WTC11 (cell line): ENCODE data around the gene PCDHGA8. TPM values are rescaled to one million over a fixed set of nuclear protein-coding genes. Genes with fewer than 3 reads are reported as not detected.
"Not testable (repeated sequence)": the region's sequence is repeated elsewhere in the genome, so short reads cannot be mapped to it uniquely, and the experiment has no call there.

Source experiments
- ATAC-seq: fragments of 200-7000 bp; cut with Tn5 transposase; 2 replicates; pipeline ENCODE4 v1.10.0; 2021; ENCODE audit warnings: mild to moderate bottlenecking, moderate library complexity
- CTCF ChIA-PET: fragments of 300-600 bp; sonication (Branson Sonifier 250); formaldehyde crosslinking; loops from one replicate; lab custom pipeline; 2021; ENCODE audit warnings: antibody characterized with exemption; lab: Charles Lee
- POLR2A ChIA-PET: fragments of 350-600 bp; sonication (Branson Sonifier 250); formaldehyde crosslinking; loops from one replicate; lab custom pipeline; 2021; ENCODE audit warnings: antibody characterized with exemption; lab: Charles Lee
- DNase-seq: peaks from one replicate; pipeline ENCODE4 v3.0.0; 2021; ENCODE audit warnings: low spot score
- H3K27ac Mint-ChIP-seq: 2 replicates; pipeline ENCODE4 v1.8.0; 2021; ENCODE audit warnings: mixed read lengths
- H3K27me3 Mint-ChIP-seq: 2 replicates; pipeline ENCODE4 v1.8.0; 2021; ENCODE audit warnings: low read depth, mild to moderate bottlenecking, moderate library complexity, mixed read lengths
- H3K36me3 Mint-ChIP-seq: 2 replicates; pipeline ENCODE4 v1.8.0; 2021; ENCODE audit warnings: mixed read lengths
- H3K4me1 Mint-ChIP-seq: 2 replicates; pipeline ENCODE4 v1.8.0; 2022; ENCODE audit warnings: mixed read lengths
- H3K4me3 Mint-ChIP-seq: 2 replicates; pipeline ENCODE4 v1.8.0; 2021; ENCODE audit warnings: mild to moderate bottlenecking, moderate library complexity, mixed read lengths
- H3K9me3 Mint-ChIP-seq: 2 replicates; pipeline ENCODE4 v1.8.0; 2021; ENCODE audit warnings: mixed read lengths
- AR ChIP-seq: fragments of 250-450 bp; sonication (Bioruptor Pico); IDR thresholded peaks from 2 replicates; pipeline ENCODE4 v1.9.0; 2021; ENCODE audit warnings: mild to moderate bottlenecking
- ATF2 ChIP-seq: sonication (generic); formaldehyde crosslinking; IDR thresholded peaks from 2 replicates; pipeline ENCODE4 v1.8.1; 2022; ENCODE audit warnings: low read depth, missing genetic modification reagents, borderline replicate concordance
- CTCF ChIP-seq: fragments of 200-600 bp; IDR thresholded peaks from 2 replicates; pipeline ENCODE4 v1.8.0; 2022; ENCODE audit warnings: antibody characterized with exemption
- JUN ChIP-seq: sonication (generic); formaldehyde crosslinking; IDR thresholded peaks from 2 replicates; pipeline ENCODE4 v1.8.0; 2023; ENCODE audit warnings: mild to moderate bottlenecking, missing genetic modification reagents
- NFATC4 ChIP-seq: fragments of 250-450 bp; sonication (Bioruptor Pico); IDR thresholded peaks from 2 replicates; pipeline ENCODE4 v1.9.0; 2021; ENCODE audit warnings: mild to moderate bottlenecking
- NFE2L1 ChIP-seq: sonication (generic); formaldehyde crosslinking; IDR thresholded peaks from 2 replicates; pipeline ENCODE4 v1.8.1; 2023; ENCODE audit warnings: missing genetic modification reagents
- NR1H2 ChIP-seq: sonication (generic); formaldehyde crosslinking; IDR thresholded peaks from 2 replicates; pipeline ENCODE4 v1.9.0; 2021; ENCODE audit warnings: mild to moderate bottlenecking, moderate library complexity, missing genetic modification reagents
- NR3C1 ChIP-seq: sonication (generic); formaldehyde crosslinking; conservative IDR thresholded peaks from 2 replicates; pipeline ENCODE4 v1.8.1; 2023; ENCODE audit warnings: low read depth, mild to moderate bottlenecking, missing genetic modification reagents
- ZMAT4 ChIP-seq: fragments of 250-450 bp; sonication (Bioruptor Pico); IDR thresholded peaks from 2 replicates; pipeline ENCODE4 v1.9.0; 2021; ENCODE audit warnings: mild to moderate bottlenecking
- ZNF512 ChIP-seq: sonication (generic); formaldehyde crosslinking; IDR thresholded peaks from 2 replicates; pipeline ENCODE4 v1.8.1; 2022; ENCODE audit warnings: missing genetic modification reagents, borderline replicate concordance
- total RNA-seq: library from RNA; stranded (reverse); gene quantifications from 3 replicates; pipeline ENCODE4 v1.2.3, GENCODE V29; 2021
- TF ChIP-seq, protein P1 (sequence below): sonication (generic); formaldehyde crosslinking; IDR thresholded peaks from 2 replicates; pipeline ENCODE4 v1.8.1; 2023; ENCODE audit warnings: mild to moderate bottlenecking, missing genetic modification reagents, moderate library complexity

PCDHGA8 gene
- total RNA-seq, 1 experiment from 2014 or later, result 2.1 TPM

DNA sequence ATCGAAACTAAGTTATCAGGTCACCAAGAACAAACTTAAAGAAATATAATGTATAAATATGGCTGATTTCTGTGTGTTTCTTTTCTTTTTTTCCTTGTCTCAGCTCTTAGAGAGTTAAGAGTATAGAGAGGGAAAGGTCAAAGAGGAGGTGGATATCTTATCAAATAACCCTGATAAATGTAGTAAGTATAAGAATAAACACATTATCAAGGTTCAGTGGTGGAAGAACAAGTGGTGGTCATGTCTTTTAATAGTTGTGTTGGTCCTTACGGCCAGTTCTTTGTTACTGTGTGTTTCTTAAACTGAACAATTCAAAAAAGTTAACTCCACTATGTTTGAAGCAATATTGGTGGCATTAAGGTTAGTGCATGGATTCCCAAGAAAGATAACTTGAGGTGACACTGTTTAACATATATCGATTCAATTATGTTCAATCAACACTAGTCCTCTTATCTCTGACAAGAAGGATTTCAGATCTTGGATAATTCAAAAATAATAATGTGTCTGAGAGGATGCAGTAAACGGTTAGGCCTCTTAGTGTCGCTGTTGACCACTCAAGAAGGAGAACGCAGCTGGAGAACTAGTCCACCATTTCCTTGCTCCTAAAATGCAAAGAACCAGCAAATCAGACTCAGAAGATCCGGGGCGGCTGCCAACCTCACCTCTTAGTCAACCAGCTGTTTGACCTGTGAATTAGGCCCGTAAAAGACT, 49.0 kb upstream of the PCDHGA8 start, which contains the start of gene PCDHGA3:
PCDHGA3 (plus strand) TSS at position 588 of the 711 bp plus-strand sequence. CDS start 205 bp downstream, outside the sequence.
- Mint-ChIP-seq H3K27ac (no peak within 1 kb of the TSS), H3K4me3 (0 out of 2 replicates have a peak within 1 kb of the TSS, but pooled peaks have one; percentile 22), H3K9me3 (peaks cover 62% of the 10 kb centered on the region), H3K4me1 (peaks cover 2% of the 10 kb centered on the region; the same call in 1 of the 2 replicates), H3K27me3 (no peaks in the 10 kb centered on the region)
- ChIA-PET POLR2A (interaction anchor here (0.6 kb wide), 1 partner anchor 1023 kb away, joined by 3 read pairs; no protein-coding TSS in a partner anchor), CTCF (interaction anchor here (0.6 to 4.0 kb wide), 32 partner anchors 9 to 224 kb away, joined by 3 to 22 read pairs (median 4); partner anchors contain the start of genes PCDHB10, PCDHB11, PCDHB14 and PCDHB15)
- DNase-seq (no peak), ATAC-seq (peak; percentile 61)
- TF ChIP-seq AR (CRISPR knock-in tag), result no peak
- TF ChIP-seq ZMAT4 (CRISPR knock-in tag), result no peak
- peak; percentile 45; the same call in 1 of the 2 replicates for TF ChIP-seq CTCF
- TF ChIP-seq, all 79 proteins: peak for 1
- peaks cover 54% of the 10 kb centered on the region for H3K36me3 Mint-ChIP-seq

- ATAC-seq (no peak), DNase-seq (no peak)
- H3K9me3 Mint-ChIP-seq, result peaks cover 57% of the 10 kb centered on the region
- CTCF ChIA-PET, result interaction anchor here (0.6 to 4.0 kb wide), 32 partner anchors 10 to 223 kb away, joined by 3 to 22 read pairs (median 4); partner anchors contain the start of genes PCDHB10, PCDHB11, PCDHB14 and PCDHB15
- 0 out of 2 replicates have a peak overlapping the region, but pooled peaks have one; percentile 22 for H3K4me3 Mint-ChIP-seq
- no peak overlapping the region for H3K27ac Mint-ChIP-seq
- H3K4me1 Mint-ChIP-seq, result peaks cover 2% of the 10 kb centered on the region; the same call in 1 of the 2 replicates
- TF ChIP-seq NR3C1 (CRISPR knock-in tag) (no peak), NR1H2 (no peak), ATF2 (CRISPR knock-in tag) (no peak), JUN (CRISPR knock-in tag) (no peak), ZNF512 (CRISPR knock-in tag) (no peak), NFE2L1 (CRISPR knock-in tag) (no peak), NFATC4 (CRISPR knock-in tag) (no peak)
- no peaks in the 10 kb centered on the region for H3K27me3 Mint-ChIP-seq
- POLR2A ChIA-PET, result interaction anchor here (0.6 kb wide), 1 partner anchor 1022 kb away, joined by 3 read pairs; no protein-coding TSS in a partner anchor
- H3K36me3 Mint-ChIP-seq, result peaks cover 51% of the 10 kb centered on the region
Measured at GRCh38 chr5:141343953-141344463, 48.4 kb upstream of the PCDHGA8 start.

DNA sequence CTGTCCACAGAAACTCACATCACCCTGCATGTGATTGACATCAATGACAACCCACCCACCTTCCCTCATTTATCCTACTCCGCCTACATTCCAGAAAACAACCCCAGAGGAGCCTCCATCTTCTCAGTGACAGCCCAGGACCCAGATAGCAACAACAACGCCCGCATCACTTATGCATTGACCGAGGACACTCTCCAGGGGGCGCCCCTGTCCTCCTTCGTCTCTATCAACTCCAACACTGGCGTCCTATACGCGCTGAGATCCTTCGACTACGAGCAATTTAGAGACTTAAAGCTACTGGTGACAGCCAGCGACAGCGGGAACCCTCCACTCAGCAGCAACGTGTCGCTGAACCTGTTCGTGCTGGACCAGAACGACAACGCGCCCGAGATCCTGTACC, 47.1 kb upstream of the PCDHGA8 start:
- no peak for DNase-seq
- Mint-ChIP-seq H3K4me3 (no peak overlapping the region), H3K9me3 (peaks cover 47% of the 10 kb centered on the region), H3K27ac (no peak overlapping the region), H3K27me3 (no peaks in the 10 kb centered on the region)
- TF ChIP-seq, protein P1, sequence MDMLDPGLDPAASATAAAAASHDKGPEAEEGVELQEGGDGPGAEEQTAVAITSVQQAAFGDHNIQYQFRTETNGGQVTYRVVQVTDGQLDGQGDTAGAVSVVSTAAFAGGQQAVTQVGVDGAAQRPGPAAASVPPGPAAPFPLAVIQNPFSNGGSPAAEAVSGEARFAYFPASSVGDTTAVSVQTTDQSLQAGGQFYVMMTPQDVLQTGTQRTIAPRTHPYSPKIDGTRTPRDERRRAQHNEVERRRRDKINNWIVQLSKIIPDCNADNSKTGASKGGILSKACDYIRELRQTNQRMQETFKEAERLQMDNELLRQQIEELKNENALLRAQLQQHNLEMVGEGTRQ, result no peak
- TF ChIP-seq, all 79 proteins: peak for 0
- ATAC-seq, result peak; percentile 25; the same call in 1 of the 2 replicates
- H3K4me1 Mint-ChIP-seq, result peaks cover 4% of the 10 kb centered on the region
- ChIA-PET POLR2A (no interaction called here), CTCF (interaction anchor here (0.7 to 4.0 kb wide), 5 partner anchors 68 to 163 kb away, joined by 4 to 22 read pairs (median 4); partner anchors contain the start of genes PCDHB10, PCDHB14, PCDHB15 and PCDHGA10)
- H3K36me3 Mint-ChIP-seq, result peaks cover 45% of the 10 kb centered on the region

DNA sequence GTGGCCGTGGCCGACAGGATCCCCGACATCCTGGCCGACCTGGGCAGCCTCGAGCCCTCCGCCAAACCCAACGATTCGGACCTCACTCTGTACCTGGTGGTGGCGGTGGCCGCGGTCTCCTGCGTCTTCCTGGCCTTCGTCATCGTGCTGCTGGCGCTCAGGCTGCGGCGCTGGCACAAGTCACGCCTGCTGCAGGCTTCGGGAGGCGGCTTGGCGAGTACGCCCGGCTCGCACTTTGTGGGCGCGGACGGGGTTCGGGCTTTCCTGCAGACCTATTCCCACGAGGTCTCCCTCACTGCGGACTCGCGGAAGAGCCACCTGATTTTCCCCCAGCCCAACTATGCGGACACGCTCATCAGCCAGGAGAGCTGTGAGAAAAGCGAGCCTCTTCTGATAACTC, 46.4 kb upstream of the PCDHGA8 start:
- H3K27ac Mint-ChIP-seq, ATAC-seq, DNase-seq, POLR2A ChIA-PET, H3K27me3 Mint-ChIP-seq, H3K4me1 Mint-ChIP-seq, H3K4me3 Mint-ChIP-seq: not testable (repeated sequence)
- Mint-ChIP-seq H3K36me3 (peaks cover 48% of the 10 kb centered on the region), H3K9me3 (peaks cover 49% of the 10 kb centered on the region)
- CTCF ChIA-PET, result interaction anchor here (0.7 to 4.0 kb wide), 3 partner anchors 67 to 123 kb away, joined by 4 to 22 read pairs (median 8); partner anchors contain the start of genes PCDHB14, PCDHB15 and PCDHGA10
